Urothelium cell line (cell line): Measurements from ENCODE around the gene ZCCHC7.
"Not testable (repeated sequence)": the region's sequence is repeated elsewhere in the genome, so short reads cannot be mapped to it uniquely, and the experiment has no call there.

ENCODE experiments used
- DNase-seq: peaks from one replicate; pipeline ENCODE4 v3.0.0; 2011; ENCODE audit warnings: low spot score, mixed read lengths
- FAIRE-seq: peaks from 2 replicates; lab custom pipeline; 2011; peaks lifted over from hg19 to GRCh38; lab: Jason Lieb, UNC

ZCCHC7 gene

DNA sequence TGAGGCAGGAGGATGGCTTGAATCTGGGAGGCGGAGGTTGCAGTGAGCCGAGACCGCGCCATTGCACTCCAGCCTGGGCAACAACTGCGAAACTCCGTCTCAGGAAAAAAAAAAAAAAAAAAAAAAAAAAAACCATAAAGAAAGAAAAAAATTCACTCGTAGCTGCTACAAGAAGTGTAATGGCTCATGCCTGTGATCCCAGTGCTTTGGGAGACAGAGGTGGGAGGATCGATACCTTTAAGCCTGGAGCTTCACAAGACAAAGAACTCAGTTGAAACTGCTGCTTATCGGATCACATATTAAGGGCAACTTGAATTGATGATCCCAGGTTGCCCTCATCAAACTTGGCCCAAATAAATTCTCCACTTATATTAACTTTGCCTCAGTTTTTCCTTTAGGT, 1.0 kb upstream of the ZCCHC7 start:
- FAIRE-seq (no peak), DNase-seq (no peak)

DNA sequence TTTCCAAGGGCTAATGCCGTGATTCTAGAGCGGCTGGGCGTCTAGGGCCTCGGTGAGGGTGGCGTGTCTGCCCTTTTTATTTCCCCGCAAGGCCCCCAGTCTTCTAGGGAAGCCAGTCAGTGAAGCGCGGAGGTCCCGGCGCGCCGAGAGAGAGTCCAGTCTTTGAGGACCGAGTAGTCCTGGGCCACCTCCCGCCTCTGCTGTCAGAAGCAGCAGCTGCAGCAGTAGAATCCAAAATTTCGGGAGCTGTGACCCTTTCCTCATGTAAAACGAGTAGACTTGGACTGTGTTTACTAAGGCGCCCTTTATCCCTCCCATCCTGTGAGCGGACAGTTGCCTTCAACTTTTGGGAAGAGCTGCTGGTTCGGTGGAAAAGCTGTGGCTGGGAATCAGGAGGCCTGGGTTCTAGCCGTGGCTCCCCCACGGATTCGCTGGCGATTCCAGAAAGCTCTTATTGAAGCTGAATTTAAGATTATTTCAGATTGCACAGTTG, 515 bp downstream of the ZCCHC7 start:
- not testable (repeated sequence) for DNase-seq, FAIRE-seq

DNA sequence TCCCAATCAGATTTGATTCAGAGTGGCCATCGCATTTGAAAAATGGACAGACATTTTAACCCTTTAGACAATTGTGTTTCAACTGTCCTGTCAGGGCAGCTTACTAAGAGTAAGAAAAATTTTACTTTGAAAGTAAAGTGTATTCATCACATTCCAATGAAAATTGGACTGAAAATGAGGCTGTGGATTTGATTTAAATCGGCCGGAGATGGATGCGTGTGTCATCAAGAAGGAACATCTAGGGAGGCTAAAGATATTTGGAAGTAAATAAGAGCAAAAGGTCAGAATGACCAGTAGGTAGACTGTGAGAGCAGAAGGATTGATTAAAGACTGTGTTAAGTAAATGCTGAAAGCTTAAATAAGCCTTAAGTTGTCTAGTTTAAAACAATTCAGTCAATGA, 1.5 kb downstream of the ZCCHC7 start:
- FAIRE-seq (no peak), DNase-seq (no peak)

DNA sequence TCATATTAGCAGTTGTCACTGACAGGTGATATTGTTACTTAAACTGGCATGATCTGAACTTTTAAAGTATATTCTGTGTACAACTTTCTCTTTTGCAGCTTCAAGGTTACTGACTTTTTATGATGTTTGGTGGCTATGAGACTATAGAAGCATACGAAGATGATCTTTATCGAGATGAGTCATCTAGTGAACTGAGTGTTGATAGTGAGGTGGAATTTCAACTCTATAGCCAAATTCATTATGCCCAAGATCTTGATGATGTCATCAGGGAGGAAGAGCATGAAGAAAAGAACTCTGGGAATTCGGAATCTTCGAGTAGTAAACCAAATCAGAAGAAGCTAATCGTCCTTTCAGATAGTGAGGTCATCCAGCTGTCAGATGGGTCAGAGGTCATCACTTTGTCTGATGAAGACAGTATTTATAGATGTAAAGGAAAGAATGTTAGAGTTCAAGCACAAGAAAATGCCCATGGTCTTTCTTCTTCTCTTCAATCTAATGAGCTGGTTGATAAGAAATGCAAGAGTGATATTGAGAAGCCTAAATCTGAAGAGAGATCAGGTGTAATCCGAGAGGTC, 5.9 kb downstream of the ZCCHC7 start:
- DNase-seq: no peak
- peak; percentile 27 for FAIRE-seq

DNA sequence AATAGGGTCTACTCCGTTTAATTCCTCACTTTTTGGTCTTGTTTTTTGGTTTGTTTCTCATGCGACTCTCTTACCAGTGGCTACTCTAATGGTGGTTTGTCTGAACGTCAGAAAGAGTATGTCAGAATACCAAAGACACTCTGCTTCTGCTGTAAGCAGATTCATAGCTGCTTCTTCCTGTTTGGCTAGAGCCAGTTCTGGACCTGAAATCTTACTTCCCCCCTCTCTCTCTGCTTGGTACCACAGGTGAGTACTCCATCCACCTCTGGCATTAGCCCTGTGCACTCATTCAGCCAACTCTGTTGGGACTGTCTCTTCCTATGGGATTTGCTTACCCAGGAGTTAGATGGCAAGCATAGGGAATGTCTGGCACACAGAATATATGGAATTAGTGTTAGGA, 6.6 kb downstream of the ZCCHC7 start:
- DNase-seq: no peak
- no peak for FAIRE-seq

DNA sequence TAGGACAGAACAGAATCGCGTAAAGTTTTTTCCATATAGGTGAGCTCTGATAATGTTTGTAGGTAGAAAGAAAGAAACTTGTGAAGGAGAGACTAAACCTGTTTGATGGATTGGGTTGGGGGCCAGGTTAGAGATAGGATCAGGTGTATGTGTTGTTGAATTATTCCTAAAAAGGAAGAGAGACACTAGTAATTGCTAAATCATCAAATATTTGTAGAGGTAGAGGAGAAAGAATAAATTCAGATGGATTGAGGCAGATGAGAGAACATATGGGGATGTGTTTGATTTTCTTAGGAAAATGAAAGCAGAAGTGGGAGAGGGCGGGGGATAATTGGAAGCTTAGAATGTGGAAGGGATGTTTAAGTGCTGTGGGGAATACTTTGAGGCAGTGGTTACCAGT, 7.7 kb downstream of the ZCCHC7 start:
- FAIRE-seq: no peak
- no peak for DNase-seq

DNA sequence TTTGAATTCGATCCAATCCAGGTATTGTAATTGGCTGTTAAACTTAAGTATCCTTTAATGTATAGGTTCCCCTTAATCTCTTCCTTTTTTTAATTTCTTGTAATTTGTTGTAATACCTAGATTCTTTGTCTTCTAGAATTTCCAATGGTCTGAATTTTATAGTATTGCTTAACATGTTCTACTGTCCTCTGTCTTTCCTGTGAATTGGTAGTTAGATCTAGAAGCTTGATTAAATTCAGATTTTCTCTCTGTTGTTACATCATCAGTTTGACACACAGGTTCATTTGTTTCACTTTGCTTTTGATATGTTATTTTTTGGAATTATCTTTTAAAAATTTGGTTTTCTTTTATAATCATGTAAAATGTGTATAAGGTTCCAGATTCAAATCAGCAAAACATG, 13.8 kb downstream of the ZCCHC7 start:
- DNase-seq: no peak
- FAIRE-seq: no peak

DNA sequence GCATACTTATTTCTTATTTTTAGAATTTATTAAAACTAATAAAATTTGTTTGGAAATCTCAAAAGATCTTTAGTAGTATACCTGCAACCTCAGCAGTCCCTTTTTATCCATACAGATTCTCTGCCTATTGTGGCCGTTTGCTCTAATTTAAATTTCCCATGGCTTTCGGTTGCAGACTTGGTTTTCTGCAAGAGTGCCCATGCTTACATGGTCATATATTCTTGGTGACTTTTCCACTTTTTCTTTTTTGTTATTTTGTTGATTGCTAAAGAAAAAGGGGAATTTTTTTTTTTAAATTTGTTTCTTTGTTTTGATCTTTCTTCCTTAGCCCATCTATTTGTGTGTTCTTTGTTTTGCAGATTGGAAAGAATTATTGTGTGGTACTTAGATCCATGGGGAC, 20.6 kb downstream of the ZCCHC7 start:
- no peak for FAIRE-seq
- no peak for DNase-seq

DNA sequence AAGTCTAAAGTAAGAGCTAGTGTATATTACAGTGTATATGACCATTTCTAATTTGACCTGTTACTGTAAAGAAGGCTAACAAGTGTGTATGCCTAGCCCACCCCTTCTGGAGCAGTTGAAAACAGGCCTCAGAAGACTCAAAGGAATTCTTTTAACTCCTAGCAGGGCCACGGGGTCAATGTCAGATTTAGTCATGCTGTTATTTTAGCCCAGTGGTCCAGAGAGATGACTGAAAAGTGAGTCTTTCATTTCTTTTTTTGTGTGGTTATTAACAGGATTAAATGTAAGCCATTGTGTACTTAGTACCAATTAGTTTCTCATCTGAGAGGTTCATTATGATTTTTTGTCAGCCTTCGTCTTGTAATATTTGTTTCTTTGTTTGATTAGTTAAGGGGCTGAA, 24.4 kb downstream of the ZCCHC7 start:
- DNase-seq (no peak), FAIRE-seq (peak; percentile 27)

DNA sequence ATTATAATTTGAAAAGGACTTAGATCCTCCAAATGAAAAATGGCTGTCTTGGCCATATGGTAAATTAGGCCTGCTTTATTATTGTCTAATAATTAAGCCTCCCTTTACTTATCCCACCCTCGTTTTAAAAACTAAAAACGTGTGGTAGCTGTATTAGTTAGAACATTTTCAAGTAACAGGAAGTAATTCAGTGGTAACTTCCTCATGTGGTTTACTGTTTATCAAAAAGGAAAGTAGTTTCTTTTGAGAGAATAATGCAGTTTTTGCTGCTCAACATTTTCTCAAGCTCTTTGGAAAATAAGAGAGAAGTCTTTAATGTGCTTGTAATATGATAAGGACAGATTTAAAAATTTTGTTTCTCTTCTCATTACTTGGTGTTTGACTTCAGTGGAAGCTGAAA, 26.0 kb downstream of the ZCCHC7 start:
- FAIRE-seq (no peak), DNase-seq (no peak)

DNA sequence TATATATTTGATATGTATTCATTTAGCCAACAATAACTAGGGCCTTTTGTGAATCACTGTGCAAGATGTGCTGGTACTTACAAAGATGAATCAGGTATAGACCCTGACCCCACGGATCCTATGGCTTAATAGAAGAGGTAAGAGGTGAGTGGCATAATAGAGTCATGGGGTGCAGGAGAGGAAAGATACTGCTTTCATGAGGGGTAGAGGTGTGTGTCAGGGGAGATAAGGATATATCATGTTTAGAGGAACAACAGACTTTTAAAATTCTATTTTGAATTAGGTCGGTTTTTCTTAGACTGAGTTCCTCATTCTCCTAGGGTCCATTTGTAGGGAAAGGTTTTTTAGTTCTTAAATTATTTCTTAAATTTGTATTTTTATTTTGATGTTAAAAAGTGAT, 27.8 kb downstream of the ZCCHC7 start:
- no peak for FAIRE-seq

DNA sequence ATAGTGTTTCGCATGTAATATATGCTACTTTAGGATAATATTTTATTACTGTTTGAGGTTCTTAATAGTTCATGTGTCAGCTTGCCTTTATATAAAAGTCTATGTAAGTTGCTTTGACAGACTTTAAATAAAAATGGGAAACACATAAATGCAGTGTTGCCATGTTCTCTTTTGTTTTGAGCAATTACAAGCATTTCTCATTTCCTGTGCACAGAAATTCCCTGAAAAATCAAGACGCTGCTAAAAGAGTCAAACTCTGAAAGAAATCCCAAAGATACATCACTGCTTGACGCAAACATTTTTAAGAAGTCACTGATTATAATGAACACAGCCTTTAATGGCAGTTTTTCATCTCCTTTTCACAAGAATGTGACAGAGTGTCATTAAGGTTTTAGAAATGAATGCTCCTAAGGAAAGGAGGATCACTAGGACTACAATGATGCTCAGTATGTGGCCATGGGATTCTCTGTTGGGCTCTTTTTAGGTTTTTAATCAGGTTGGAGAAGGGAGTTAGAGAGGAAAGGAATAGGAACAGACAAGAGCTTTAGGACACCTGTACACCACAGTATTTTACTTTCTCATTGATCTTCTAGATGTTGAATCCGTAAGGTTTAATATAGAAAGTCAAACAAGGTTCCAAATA, 29.4 kb downstream of the ZCCHC7 start:
- FAIRE-seq (no peak), DNase-seq (no peak)

More for the DNA sequence above, 27.8 kb downstream of the ZCCHC7 start:
- no peak for DNase-seq

DNA sequence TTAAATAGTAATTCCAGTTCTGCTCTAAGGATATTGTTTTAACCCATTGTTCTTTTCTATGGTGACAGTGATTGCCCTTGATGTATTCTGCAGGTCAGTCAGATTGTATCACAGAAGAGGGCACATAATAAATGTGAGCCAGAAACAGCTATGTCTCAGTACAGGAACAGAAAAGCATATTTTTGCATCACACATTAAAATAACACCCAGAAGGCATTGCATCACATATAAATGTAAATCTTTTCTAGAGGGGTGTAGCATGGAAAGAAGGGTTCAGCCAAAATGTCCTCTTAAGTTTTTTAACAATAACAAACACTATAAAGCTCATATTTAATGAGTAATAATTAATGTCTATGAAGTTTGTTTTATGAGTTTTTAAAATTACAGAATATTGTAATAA, 30.0 kb downstream of the ZCCHC7 start:
- FAIRE-seq (no peak), DNase-seq (no peak)

DNA sequence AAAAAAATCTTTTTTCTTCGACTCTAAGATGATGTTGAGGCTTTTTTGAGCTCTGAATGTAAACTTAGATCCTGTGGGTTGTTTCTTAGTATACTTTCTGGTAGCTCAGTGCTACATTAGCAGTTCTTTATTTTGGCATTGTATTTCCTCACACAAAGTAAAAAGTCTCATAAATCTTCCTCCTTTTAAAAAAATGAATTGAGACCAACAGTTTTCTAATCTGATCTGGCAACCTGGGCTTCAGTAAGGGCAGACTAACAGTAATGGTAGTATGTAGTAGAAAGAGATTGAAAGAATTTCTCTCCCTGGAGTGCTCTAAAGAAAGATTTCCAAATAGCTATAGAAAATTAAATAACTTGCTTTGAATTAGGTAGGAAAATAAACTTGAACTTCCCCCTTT, 31.4 kb downstream of the ZCCHC7 start:
- FAIRE-seq (no peak), DNase-seq (no peak)

DNA sequence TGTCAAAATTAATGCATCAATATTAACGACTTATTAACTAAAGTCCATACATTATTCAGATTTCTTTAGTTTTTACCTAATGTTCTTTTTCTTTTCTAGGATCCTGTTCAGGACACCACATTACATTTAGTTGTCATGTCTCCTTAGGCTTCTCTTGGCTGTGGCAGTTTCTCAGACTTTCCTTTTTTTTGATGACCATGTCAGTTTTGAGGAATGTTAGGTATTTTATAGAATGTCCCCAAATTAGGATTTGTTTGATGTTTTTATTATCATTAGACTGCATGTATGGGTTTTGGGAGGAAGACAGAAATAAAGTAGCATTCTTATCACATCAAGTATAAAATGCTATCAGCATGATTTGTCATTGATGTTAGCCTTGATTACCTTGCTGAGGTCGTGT, 32.0 kb downstream of the ZCCHC7 start:
- DNase-seq: no peak
- no peak for FAIRE-seq

DNA sequence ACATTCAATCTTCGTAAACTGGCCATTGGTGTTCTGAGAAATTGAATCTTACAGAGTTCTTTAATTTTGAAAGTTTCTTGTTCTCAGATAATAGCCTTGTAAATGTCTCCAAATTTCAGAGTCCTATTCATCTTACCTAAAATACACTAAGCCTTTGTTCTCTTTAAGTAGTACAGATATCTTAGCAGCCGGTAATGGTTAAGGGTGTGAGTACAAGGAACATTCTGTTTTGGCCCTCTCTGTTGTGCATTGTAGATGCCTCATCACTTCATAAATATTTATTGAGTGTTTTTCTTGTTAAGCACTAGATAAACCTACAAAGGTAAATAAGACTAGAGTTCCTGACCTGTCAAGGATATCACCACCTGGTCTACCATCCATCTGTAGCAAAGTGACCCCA, 35.2 kb downstream of the ZCCHC7 start:
- DNase-seq (no peak), FAIRE-seq (no peak)

DNA sequence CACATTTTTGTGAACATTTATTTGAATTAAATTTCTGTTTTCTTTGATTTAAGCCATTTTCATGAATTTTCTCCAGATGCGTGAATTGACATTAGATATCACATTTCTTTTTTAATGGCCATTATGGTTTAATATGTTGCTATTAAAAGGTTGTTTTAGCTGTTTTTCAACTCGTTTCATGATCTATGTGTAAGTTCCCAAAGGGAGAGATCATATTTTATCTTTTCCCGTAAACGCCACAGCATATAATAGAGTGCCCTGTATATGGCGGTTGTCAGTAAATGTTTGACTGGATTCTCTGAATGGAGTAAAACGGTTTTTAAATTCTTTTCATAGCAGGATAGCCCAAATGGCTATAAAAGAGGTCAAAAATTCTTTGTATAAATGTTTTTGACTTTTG, 35.8 kb downstream of the ZCCHC7 start:
- FAIRE-seq: no peak
- DNase-seq: no peak

DNA sequence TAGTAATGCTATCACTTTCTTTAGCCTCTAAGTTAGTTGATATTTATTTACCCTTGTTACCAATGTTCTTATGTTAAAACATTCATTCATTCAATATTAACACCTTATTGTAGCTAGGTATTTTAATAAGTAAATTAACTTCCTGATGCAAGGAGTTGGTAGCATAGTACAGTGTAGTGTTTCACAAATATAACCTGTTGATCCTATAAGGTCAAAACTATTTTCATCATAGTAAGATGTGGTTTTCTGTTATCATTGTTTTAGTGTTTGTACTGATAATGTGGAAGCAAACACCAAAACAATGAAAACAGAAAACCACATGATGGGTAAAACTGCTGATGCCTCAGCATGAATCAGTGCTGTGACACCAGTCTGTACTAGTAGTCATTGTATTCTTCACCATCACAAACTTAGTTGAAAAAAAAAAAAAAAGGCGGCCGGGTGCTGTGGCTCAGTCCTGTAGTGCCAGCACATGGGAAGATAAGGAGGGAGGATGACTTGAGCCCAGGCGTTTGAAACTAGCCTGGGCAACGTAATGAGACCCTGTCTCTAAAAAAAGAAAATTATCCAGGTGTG, 36.5 kb downstream of the ZCCHC7 start:
- FAIRE-seq: no peak

DNA sequence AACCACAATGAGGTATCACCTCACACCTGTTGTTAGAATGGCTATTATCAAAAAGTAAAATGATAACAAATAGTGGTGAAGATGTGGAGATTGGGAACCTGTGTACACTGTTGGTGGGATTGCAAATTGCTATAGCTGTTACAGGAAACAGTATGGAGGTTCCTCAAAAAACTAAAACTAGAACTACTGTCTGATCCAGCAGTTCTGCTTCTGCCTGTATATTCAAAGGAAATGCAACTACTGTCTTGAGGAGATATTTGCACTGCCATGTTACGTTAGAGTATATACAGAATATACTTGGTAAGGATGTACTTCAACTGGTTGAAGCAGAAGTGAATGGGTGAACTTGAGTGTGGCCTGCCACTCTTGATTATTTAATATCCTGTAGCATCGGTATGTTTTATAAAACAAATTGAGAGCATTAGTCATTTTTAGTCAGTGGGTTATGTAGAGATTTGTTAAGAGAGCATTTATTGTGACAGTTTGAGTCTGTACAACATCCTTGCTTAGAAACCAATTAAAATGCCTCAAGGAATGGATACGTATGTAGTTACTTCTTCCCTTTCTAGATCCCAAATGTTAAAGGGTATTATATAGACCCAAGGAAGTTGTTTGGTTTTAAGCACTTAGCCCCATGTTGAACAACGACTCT, 37.5 kb downstream of the ZCCHC7 start:
- DNase-seq: no peak
- no peak for FAIRE-seq

More for the DNA sequence above, 36.5 kb downstream of the ZCCHC7 start:
- DNase-seq: no peak

DNA sequence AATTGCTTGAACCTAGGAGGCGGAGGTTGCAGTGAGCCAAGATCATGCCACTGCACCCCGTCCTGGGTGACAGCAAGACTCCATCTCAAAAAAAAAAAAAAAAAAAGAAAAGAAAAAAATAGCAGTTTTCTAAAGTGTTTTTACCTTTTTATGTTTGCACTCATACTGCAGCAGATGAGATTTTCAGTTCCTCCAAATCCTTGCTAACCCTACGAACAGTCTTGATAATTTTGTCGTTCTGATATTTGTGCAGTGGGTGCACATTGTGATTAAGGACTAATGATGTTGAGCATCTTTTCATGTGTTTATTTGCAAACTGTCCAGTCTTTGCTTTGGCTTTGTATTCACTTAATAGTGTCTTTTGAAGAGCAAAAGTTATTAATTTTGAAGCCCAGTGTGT, 42.9 kb downstream of the ZCCHC7 start:
- DNase-seq: no peak
- no peak for FAIRE-seq

DNA sequence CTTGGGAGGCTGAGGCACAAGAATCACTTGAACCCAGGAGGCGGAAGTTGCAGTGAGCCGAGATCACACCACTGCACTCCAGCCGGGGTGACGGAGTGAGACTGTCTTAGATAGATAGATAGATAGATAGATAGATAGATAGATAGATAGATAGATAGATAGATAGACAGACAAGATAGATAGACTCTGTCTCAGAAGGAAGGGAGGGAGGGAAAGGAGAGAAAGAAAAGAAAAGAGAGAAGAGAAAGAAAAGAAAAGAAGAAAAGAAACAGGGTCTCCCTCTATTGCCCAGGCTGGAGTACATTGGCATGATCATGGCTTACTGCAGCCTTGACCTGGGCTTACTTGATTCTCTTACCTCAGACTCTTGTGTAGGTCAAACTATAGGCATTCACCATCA, 44.0 kb downstream of the ZCCHC7 start:
- not testable (repeated sequence) for FAIRE-seq, DNase-seq

DNA sequence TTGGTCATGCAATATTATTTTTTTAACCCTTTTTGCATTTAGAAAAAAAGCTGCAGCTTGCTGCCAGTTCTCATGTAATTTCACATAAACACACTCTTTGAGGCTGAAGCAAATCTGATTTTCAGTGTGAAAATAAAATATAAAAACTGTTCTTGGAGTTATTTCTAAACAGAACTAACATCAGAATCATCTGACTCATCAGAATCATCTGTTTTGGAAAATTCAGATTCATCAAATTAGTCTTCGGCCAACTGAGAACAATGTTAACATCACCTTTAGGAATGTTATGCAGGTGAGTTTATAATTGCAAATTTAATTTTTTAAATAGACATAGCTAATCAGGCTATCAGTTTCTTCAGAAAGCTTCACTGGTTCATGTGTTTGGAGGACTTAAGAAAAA, 45.3 kb downstream of the ZCCHC7 start:
- DNase-seq (no peak), FAIRE-seq (no peak)
